ENCODE data around the gene SLC40A1. TPM values are rescaled to one million over a fixed set of nuclear protein-coding genes. Genes with fewer than 3 reads are reported as not detected.
"Not testable (repeated sequence)": the region's sequence is repeated elsewhere in the genome, so short reads cannot be mapped to it uniquely, and the experiment has no call there.

Gene SLC40A1
- total RNA-seq, 4 donors from 2014 or later: 34.8 to 227 (median 108) TPM

GRCh38 chr2:189613077-189613636 is 32.6 kb upstream of the SLC40A1 start:
- peak; percentile 95 for ATAC-seq (ENCODE audit: low FRiP score)
- no peak for TF ChIP-seq CTCF (IDR thresholded peaks at IDR 0.05)
- no peak for DNase-seq (ENCODE audit: low spot score)

- no peak for ATAC-seq (ENCODE audit: low FRiP score)
- DNase-seq (ENCODE audit: low spot score): no peak
- TF ChIP-seq CTCF (IDR thresholded peaks at IDR 0.05): no peak
Measured at GRCh38 chr2:189610700-189611099, 30.1 kb upstream of the SLC40A1 start.

GRCh38 chr2:189609853-189610252 is 29.3 kb upstream of the SLC40A1 start:
- TF ChIP-seq CTCF (IDR thresholded peaks at IDR 0.05): no peak
- no peak for ATAC-seq (ENCODE audit: low FRiP score)

GRCh38 chr2:189609423-189609816 is 28.8 kb upstream of the SLC40A1 start:
- peak; percentile 77 for ATAC-seq (ENCODE audit: low FRiP score)
- no peak for TF ChIP-seq CTCF (IDR thresholded peaks at IDR 0.05)
- DNase-seq (ENCODE audit: low spot score): no peak

More at GRCh38 chr2:189609853-189610252, 29.3 kb upstream of the SLC40A1 start:
- no peak for DNase-seq (ENCODE audit: low spot score)

DNA sequence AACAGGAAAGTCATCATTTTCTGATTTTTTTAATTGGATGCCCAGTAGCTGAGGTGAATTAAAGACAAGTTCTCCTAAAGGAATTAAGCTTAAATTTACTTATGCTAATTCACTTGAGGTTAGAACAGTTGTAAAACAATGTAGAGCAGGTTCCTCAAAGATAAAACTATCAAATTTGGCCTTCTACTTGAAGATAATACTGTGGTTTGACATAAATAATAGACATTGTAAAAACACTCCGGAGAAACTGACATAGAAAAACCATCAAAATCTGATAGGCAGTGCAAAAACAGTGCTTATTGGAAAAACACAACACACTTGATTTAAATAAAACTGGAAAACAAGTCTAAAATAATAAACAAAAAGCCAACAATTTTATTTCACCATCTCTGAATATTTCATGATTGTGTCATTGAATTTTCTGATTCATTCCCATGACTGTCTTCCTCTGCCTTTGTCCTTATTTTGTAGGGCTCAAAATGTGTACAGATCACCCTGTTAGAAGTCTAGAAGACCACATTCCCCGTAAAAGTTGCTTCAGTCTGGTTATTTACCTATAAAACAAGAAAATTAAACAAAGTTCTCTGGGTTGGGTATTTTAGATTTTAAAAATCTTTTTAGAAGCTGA is 28.3 kb upstream of the SLC40A1 start:
- no peak for DNase-seq (ENCODE audit: low spot score)
- no peak for TF ChIP-seq CTCF (IDR thresholded peaks at IDR 0.05)
- no peak for ATAC-seq (ENCODE audit: low FRiP score)

DNA sequence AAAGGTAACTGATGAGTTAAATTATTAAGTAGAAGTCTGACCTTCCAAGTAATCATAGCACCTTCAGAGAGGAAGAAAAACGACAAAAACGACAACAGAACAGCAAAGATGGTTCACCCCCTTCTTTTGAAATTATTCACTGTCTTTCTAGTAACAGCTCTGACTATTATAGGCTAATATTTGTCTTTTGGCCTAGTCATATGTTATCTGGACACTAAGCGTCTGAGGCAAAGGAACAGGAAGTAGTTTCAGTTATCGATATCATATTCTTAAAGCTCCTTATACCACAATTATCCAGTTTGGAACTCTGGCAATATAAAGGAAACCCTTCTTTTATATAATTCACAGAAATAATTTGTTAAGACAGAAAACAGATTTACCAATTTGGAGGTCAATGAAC is 27.6 kb upstream of the SLC40A1 start:
- TF ChIP-seq CTCF (IDR thresholded peaks at IDR 0.05): no peak
- DNase-seq (ENCODE audit: low spot score) (no peak), ATAC-seq (ENCODE audit: low FRiP score) (no peak)

DNA sequence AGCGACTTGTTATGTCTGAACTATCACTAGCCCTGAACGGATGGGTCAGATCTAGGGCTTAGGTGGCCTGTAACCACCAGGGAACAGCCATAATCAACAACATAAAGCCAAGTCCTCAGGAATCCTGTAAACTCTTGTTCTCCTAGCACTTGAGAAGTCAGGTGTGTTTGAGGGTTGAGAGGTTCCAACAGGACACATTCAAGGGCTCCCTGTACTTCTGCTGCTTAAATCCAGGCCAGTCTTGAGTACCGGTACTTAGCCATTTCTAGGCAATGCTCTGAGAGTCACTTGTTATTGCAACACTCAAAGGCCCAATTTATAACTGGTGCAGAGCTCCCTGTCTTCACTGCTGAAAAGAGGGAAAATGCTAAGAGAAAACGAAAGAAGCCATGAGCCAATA is 21.6 kb upstream of the SLC40A1 start:
- ATAC-seq (ENCODE audit: low FRiP score): no peak
- no peak for DNase-seq (ENCODE audit: low spot score)
- TF ChIP-seq CTCF (IDR thresholded peaks at IDR 0.05): no peak

- not testable (repeated sequence) for ATAC-seq (ENCODE audit: low FRiP score); DNase-seq (ENCODE audit: low spot score)
Measured at GRCh38 chr2:189601652-189602051, 21.1 kb upstream of the SLC40A1 start.
